GM21717 (cell line): ENCODE data around the gene CACNA1B.
"Not testable (repeated sequence)": the region's sequence is repeated elsewhere in the genome, so short reads cannot be mapped to it uniquely, and the experiment has no call there.

Source experiments
- ATAC-seq: cut with Tn5 transposase; IDR thresholded peaks from one replicate; pipeline ENCODE4 v1.9.1; 2021; ENCODE audit warnings: mild to moderate bottlenecking, moderate library complexity; ENCODE audit not compliant: unreplicated experiment

The CACNA1B gene

DNA sequence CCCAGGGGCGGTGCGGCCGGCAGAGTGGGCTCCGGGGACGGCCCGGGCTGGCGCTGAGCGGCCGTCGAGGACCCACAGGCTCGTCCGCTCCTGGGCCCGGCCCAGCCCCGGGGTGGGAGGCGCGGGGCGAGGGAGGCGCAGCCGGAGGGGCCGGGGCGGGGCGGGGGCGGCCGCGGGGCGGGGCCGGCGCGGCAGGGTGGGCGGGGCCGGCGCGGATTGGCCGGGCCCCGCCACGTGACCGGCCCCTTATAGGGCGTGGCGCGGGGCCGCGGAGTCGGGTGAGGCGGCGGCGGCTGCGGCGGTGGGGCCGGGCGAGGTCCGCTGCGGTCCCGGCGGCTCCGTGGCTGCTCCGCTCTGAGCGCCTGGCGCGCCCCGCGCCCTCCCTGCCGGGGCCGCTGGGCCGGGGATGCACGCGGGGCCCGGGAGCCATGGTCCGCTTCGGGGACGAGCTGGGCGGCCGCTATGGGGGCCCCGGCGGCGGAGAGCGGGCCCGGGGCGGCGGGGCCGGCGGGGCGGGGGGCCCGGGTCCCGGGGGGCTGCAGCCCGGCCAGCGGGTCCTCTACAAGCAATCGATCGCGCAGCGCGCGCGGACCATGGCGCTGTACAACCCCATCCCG lies at the start of gene CACNA1B:
Gene CACNA1B (plus strand): TSS at position 277 of the 617 bp plus-strand sequence. CDS start 152 bp downstream, at position 429.
- ATAC-seq = not testable (repeated sequence)

DNA sequence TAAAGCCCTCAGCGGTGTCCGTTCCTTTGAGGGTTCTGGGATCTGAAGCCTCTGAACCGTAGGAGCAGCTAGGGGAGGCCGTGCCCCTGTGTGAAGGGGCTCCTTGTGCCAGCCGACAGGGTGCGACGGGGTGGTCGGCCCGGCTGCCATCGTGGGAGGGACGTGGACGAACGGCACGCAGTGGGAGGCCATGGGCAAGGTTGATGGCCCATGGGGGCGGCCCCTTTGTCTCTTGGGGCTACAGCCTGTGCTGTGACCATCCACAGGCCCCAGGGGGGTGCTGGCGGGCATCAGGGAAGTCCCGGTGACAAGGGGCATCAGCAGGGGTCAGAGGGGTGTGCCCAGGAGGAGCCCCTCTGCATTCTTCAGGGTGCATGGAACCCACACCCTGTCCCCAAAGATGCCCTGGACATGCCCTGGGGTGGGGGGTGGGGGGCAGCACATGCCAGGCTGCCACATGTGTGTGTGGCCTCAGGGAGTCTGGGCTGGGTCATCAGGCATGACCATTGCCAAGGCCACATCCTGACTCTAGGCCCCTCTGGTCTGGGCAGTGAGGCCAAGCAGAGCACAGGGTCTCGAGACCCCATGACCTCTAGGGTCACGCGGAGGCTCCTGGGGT lies 49.6 kb upstream of the CACNA1B start:
- ATAC-seq = no peak

DNA sequence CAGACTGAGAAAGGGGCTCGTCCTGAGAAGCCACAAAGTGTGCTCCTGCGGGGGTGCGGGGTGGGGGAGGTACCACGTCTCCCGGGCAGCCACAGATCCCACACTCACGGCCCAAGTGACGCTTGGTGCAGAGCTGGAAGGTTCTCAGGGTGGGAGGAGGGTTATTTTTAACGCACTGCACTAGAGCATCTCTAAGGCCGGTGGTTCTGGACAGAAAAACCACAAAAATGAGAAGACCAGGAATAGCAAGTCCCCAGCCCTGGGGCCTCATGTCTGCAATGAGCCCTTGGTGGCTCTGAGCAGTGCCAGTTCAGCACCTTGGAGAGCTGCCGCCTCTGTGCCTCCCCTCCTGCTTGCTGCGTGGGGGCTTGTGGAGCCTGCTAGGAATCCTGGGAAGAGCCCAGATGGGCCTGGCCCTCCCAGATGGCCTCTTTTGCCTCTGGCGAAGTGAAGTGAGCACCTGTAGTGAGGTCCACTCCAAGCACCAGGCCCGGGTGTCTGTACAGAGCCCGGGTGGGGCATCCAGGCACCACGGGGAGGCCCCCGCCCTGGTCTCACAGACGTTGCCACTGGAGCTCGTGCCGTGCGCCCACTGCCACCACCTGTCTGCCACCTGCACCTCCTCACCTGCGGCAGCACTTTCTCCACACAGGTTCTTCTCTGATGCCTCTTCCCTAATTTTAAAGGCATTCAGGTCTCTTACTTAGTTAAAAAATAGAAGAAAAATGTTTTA lies 48.9 kb upstream of the CACNA1B start:
- ATAC-seq = no peak

DNA sequence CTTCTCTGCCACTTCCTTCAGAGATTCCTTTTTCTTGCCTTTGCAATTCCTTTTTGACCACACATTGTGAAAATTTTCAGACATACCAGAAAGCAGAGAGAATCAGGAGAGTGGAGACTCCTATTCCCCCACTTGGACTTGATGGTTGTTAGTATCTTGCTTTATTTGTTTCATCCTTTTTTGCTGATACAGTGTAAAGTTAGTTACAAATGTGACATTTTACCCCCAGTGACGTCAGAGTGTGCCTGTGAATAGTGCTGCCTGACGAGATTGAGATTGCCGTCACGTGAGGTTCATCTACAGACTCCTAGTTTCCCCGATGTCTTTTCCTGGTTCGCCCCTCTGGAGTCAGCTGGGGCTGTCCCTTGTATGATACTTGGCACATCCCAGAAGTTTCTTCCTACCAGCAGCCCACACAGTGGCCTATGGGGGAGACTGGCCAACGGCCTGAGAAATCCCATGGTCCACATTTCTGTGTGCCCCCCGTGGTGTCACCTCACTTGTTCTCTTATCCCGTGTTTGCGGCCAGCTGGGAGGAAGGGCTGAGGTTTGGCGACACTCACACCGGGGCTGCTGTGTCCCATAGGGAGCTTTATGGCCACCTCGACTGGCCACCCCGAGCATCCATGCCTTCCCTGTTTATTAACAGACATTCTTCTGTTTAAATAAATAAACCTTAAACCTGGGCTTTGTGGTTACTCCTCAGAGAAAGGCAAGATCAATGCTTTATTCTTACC lies 48.2 kb upstream of the CACNA1B start:
- ATAC-seq = no peak

DNA sequence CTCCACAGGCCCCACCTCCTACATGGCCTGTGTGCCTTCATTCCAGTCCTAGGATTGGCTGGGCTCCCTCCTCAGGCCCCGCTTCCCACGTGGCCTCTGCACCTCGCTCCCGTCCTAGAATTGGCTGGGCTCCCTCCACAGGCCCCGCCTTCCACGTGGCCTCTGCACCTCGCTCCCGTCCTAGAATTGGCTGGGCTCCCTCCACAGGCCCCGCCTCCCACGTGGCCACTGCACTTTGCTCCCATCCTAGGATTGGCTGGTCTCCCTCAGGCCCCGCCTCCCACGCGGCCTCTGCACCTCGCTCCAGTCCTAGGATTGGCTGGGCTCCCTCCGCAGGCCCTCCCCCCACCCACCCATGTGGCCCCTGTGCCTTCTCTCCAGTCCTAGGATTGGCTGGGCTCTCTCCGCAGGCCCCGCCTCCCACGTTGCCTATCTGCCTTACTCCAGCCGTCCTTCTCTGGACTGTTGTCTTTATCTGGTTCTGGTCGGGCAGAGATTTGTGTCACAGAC lies 45.3 kb upstream of the CACNA1B start:
- ATAC-seq = no peak

DNA sequence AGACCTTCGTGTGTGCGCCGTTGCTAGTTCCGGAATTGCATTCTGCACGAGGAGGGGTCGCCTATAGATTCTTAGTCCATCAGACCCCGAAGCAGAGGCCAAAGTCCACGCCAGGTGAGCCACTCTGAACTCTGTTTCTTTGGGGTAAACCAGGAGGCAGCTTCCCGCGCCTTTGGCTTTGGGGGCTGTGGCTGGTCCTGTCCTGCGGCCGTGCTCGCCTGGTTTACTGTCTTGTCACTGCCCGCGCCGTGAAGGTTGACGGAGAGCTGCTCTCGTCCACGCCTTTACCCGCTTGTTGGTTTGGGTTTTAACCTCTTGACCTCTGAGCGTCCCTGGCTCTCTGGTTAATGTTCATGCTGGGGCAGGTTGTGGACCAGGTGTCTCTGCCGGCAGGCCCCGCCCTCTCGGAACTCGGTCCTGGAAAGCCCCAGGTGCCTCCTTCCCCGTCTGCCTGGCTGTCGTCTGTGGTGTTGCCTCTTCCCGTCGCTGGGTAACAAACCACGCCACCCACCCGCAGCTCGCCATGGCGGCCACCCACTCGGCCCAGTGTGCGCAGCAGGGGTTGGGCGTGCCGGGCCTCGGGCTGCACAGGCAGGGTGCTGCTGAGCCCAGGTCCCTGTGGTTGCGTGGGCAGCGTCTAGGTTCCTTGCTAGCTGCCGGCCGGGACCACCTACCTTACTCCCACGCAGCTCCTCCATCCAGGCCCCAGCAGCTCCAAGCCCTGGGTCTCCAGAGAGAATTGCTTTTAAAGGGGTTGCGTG lies 44.6 kb upstream of the CACNA1B start:
- no peak for ATAC-seq

DNA sequence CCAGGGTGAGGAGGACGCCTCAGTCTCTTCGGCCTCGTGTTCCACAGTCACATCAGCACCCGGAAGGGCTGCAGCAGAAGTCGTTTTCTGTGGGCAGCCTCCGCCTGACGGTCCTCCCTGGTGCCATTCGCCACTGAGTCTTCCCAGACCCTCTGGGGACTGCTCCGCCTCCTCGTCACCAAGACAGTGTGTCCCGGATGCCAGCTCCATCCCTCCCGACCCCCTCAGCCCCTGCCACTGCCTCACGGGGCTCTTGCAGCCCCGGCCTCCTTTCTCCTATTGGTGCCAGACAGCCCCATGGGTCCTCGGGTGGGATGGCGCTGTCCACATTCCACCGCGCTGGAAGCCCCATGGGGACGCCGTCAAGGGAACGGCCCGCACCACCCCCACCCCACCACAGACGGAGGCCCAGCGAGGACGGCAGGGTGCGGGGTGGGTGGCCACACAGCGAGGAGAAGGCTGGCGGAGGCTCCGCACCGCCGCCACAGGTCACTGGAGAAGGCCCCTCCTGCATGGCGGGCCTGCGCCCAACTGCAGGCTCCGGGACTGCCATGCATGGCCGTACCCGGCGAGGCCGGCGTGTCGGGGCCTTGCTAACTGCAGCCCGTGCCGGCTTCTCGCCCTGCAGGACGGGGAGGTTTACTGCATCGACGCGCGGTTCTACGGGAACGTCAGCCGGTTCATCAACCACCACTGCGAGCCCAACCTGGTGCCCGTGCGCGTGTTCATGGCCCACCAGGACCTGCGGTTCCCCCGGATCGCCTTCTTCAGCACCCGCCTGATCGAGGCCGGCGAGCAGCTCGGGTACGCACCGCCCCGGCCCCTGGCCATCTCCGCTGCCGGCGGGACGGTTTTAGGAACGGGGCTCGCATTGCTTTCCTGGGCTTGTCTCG lies 43.6 kb upstream of the CACNA1B start:
- ATAC-seq = no peak

DNA sequence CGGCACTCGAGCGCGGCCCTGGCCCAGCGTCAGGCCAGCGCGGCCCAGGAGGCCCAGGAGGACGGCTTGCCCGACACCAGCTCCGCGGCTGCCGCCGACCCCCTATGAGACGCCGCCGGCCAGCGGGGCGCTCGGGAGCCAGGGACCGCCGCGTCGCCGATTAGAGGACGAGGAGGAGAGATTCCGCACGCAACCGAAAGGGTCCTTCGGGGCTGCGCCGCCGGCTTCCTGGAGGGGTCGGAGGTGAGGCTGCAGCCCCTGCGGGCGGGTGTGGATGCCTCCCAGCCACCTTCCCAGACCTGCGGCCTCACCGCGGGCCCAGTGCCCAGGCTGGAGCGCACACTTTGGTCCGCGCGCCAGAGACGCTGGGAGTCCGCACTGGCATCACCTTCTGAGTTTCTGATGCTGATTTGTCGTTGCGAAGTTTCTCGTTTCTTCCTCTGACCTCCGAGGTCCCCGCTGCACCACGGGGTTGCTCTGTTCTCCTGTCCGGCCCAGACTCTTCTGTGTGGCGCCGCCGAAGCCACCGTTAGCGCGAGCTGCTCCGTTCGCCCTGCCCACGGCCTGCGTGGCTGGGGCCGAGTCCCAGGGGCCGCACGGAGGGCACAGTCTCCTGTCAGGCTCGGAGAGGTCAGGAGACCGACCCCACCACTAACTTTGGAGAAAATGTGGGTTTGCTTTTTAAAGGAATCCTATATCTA lies 42.6 kb upstream of the CACNA1B start:
- ATAC-seq = no peak

DNA sequence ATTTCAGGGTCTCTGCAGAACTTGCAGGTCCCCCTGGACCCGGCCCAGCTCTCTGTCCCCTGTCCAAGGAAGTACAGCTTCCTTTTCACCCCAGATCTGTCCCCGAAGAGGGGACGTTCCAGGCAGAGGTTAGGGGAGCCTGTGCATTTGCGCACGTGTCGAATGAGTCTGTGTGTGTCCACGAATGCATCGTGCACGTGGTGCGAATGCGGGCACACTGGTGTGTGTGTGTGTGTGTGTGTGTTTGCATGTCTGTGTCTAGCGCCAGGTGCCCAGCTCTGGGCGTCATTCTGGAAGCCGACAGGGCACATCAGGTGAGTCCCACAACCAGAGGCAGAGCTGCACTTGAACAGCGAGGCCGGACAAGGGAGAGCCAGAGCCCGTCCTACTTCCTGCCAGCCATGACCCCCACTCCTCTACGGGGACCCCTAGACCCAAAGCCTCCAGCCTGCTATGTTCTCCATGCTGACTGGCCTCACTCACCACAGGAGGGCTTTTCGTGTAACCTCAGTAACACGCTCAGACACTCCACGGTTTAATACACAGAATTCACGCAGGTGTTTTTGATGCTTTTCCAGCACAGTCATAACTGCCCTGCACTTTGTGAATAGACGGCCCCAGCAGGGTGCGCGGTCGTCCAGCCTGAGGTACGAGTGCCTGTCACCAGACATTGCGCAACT lies 41.3 kb upstream of the CACNA1B start:
- ATAC-seq = no peak

DNA sequence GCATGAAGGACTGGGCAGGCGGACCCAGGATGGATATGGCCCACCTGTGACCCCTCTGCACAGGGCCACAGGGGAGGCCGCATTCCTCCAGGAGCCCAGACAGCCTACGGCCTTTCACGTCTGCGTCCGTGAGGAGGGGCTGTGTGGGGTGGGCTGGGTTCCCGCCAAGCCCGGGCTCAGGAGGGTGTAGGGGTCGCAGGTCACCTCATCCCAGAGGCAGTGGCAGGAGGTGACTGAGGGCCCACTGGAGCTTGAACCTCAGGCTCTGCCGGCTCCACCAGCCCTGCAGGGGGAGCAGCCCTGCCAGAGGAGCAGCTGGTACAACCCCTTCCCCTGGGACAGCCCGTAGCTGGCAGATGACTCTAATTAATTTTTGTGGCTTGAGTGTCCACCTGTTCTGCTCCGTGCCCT lies 40.7 kb upstream of the CACNA1B start:
- no peak for ATAC-seq

DNA sequence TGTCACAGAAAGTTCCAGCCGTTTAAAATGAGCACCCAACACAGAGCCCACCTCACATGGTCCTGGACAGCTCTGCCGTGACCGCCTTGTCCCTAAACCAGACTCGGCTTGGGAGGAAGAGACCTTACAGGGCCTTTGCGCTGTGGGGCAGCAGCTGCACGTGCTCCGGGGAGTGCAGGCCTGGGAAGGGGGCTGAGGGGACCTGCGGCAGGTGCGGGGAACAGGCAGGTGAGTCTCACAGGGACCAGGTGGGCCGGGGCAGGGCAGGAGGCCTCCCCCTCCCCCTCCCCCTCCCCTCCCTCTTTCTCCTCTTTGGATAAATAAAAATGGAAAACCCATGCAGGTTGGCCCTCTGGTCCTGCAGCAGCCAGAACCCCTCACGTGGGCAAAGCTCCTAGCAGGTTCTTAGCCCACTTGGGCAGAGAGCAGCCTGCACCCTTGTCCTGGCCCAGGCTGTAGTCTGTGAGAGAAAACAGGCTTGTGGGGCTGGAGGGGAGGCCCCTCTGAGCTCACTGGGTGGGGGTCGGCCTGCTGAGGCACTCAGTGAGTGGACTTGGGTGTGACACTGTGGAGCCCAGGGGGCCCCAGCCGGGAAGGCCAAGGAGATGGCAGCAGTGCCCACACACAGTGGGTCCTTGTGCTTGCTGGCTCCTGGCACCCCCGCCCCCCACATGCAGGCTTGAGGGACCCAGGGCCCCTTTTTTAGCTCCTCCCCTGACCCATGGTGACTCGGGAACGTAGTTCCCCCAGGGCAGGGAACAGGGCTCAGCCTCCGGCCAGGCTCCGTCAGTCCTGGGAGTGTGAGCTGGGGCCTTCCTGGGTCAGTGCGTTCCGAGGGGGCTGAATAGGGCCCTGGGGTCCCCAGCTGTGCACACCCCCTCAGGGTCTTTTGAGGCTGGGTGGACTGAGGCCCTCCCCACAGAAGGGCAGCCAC lies 40.0 kb upstream of the CACNA1B start:
- no peak for ATAC-seq

DNA sequence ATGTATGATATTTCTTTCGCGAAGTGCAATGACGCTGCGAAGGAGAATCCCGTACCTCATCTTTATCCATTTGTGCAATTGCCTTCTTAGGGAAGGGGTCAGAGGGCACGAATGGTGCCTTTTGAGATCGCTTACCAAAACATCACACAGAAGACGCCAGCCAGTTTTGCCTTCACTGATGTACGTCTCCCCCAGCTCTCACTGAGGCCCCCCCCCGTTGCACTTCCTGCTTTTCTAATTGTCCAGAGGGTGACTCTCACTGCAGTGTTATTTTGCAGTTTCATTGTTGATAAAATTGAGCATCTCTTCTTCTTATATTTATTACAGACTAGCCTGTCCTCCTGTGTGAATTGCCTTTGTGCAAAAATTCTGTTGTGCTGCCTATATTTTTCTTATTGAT lies 39.0 kb upstream of the CACNA1B start:
- no peak for ATAC-seq

DNA sequence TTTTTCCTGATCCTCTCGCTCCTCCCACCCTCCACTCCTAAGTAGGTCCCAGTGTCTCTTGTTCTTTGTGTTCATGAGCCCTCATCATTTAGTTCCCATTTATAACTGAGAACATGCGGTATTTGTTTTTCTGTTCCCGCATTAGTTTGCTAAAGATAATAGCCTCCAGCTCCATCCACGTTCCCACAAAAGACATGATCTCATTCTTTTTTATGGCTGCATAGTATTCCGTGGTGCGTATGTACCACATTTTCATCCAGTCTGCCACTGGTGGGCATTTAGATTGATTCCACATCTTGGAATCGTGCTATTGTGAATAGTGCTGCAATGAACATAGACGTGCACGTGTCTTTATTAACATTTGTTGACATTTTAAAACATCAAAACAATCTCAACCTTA lies 34.2 kb upstream of the CACNA1B start:
- ATAC-seq = no peak

DNA sequence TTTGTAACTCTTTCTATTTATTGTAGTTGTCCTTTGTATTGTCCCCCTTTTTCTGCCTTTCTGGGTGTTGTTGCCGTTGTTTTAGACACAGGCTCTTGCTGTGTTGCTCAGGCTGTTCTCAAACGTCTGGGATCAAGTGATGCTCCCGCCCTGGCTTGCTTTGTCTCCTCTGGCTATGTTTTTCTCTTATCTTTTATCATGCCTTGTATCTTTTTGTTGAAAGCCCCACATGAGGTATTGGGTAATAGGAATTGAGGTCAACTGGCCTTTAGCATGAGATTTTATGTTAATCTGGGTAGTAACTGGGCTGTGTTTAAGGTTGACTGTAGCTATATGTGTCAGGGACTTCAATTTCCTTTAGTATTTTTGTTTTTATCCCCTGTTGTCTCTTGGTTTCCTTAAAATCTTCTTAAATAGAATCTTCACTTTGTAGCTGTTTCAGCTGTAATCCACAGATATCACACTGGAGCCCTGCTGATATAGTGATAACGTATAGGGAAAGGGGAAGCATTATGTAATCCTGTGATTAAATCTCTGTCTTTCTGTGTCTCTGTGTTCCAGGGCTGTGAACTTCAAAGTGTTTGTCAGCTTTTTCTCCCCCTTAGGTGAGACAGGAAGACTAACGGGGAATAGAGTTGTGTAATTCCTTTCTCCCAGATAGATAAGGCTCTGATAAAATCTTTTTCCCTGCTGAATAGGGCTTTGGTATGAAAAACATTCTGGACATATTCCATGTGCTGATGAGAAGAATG lies 25.9 kb upstream of the CACNA1B start:
- no peak for ATAC-seq

DNA sequence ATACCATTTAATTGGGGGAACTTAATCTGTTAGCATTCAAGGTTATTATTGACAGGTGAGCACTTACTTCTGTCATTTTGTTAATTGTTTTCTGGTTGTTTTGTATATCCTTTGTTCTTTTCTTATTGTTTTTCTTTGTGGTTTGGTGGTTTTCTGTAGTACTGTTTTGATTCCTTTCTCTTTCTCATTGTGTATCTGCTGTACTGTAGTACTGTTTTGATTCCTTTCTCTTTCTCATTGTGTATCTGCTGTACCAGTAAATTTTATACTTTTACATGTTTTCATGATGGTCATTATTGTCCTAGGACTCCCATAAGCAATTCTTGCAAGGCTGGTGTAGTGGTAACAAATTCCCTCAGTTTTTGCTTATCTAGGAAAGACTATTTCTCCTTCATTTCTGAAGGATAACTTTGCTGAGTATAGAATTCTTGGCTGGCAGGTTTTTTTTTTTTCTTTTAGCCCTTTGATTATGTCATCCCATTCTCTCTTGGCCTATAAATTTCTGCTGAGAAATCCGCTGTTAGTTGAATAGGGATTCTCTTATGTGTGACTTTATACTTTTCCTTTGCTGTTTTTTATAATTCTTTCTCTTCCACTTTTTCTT lies 24.1 kb upstream of the CACNA1B start:
- no peak for ATAC-seq

DNA sequence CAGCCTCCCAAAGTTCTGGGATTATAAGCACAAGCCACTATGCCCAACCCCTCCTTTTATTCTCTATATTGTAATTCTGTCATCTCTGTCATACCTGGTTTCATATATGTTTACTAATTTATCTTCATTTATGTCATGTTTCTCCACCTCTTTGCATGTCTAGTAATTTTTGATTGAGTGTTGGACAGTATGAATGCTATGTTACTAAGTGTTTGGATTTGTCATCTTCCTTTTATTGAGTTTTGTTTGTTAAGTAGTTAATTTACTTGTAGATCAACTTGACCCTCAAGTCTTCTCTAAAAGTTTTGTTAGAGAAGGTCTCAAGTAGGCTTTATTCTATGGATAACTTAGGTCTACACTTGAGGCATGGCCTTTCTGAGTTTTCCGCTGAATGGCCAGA lies 17.2 kb upstream of the CACNA1B start:
- ATAC-seq = no peak
